Mammary epithelial cell (primary cell): ENCODE measurements around the gene MTCL1.

Source experiments
- EZH2 ChIP-seq: IDR thresholded peaks from 2 replicates; pipeline ENCODE4 v1.6.1; 2012; ENCODE audit warnings: low read length, inconsistent platforms, borderline replicate concordance
- TF ChIP-seq, protein P1 (sequence below), 2 donors: IDR thresholded peaks in 1 of 2; conservative IDR thresholded peaks in 1 of 2; 2 replicates each; pipeline ENCODE4 v1.5.1; 2011 to 2012; ENCODE audit warnings: inconsistent platforms in 2 of 2, low read length in 2 of 2, mild to moderate bottlenecking in 2 of 2, control low read depth in 1 of 2, low read depth in 1 of 2; ENCODE audit not compliant: insufficient read depth in 1 of 2; ENCODE audit errors: extremely low read depth in 1 of 2

DNA sequence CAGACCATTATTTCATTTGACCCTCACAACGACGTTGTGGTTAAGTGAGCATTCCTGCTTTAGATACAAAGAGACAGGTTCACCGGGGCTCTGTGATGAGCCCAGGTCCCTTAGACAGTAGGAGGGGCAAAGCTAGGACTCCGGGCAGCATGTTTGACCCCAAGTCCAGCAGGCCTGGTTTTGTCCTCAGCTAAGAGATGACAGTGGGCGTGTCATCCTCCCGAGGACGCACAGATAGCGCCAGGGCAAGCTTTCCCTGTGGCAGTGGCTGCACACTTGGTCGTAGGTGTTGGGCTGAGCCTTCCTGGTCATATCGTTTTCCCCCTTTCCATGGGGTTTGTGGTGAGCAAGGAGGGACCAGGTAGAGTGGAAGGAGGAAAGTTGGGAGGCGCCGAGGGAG, 76.3 kb downstream of the MTCL1 start:
- TF ChIP-seq, protein P1, sequence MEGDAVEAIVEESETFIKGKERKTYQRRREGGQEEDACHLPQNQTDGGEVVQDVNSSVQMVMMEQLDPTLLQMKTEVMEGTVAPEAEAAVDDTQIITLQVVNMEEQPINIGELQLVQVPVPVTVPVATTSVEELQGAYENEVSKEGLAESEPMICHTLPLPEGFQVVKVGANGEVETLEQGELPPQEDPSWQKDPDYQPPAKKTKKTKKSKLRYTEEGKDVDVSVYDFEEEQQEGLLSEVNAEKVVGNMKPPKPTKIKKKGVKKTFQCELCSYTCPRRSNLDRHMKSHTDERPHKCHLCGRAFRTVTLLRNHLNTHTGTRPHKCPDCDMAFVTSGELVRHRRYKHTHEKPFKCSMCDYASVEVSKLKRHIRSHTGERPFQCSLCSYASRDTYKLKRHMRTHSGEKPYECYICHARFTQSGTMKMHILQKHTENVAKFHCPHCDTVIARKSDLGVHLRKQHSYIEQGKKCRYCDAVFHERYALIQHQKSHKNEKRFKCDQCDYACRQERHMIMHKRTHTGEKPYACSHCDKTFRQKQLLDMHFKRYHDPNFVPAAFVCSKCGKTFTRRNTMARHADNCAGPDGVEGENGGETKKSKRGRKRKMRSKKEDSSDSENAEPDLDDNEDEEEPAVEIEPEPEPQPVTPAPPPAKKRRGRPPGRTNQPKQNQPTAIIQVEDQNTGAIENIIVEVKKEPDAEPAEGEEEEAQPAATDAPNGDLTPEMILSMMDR (conservative IDR thresholded peaks at IDR 0.05 in 1 of 2, IDR thresholded peaks at IDR 0.05 in 1 of 2; ENCODE audit: extremely low read depth in 1 of 2, insufficient read depth in 1 of 2, low read depth in 1 of 2, low read length in 2 of 2) = no peak
- TF ChIP-seq EZH2 = no peak
